Bronchial epithelial cell (primary cell): ENCODE results near the gene RPRD2. TPM values are rescaled to one million over a fixed set of nuclear protein-coding genes. Genes with fewer than 3 reads are reported as not detected.
A peak's percentile ranks its signal among the peaks of the same experiment; 100 is the strongest.

Experiments
- DNase-seq: peaks from one replicate; pipeline ENCODE4 v3.0.0-alpha.2; 2010; ENCODE audit warnings: low read depth
- FAIRE-seq: peaks from 2 replicates; lab custom pipeline; 2011; peaks lifted over from hg19 to GRCh38; lab: Jason Lieb, UNC
- H3K27me3 ChIP-seq: 2 replicates; pipeline ENCODE4 v1.5.1; 2011; ENCODE audit warnings: low read length; ENCODE audit not compliant: control insufficient read depth, insufficient read depth
- H3K36me3 ChIP-seq: 2 replicates; pipeline ENCODE4 v1.5.1; 2011; ENCODE audit warnings: low read length; ENCODE audit not compliant: control insufficient read depth, insufficient read depth
- H3K4me3 ChIP-seq: 2 replicates; pipeline ENCODE4 v1.5.1; 2011; ENCODE audit warnings: mild to moderate bottlenecking, low read depth, low read length, control low read depth
- CTCF ChIP-seq: IDR thresholded peaks from 2 replicates; pipeline ENCODE4 v1.5.1; 2011; ENCODE audit warnings: mild to moderate bottlenecking, moderate library complexity, low read length, control low read depth, inconsistent platforms; ENCODE audit not compliant: insufficient read depth, severe bottlenecking
- total RNA-seq: library from RNA; depleted of rRNA; stranded (reverse); fragments of >200 nt; gene quantifications from 2 replicates; pipeline ENCODE4 v1.2.1, GENCODE V29; 2014

The RPRD2 gene
- total RNA-seq, 1 donor from 2014 or later: 4.5 TPM

- Histone ChIP-seq H3K27me3 (no peaks in the 10 kb centered on the region), H3K4me3 (no peak overlapping the region), H3K36me3 (no peaks in the 10 kb centered on the region)
- FAIRE-seq (no peak), DNase-seq (no peak)
- no peak for TF ChIP-seq CTCF
These were observed 21.8 kb downstream of the RPRD2 start for GRCh38 chr1:150385537-150386445.

GRCh38 chr1:150386592-150386991 lies 22.6 kb downstream of the RPRD2 start:
- FAIRE-seq (no peak), DNase-seq (no peak)
- H3K27me3 ChIP-seq: no peaks in the 10 kb centered on the region
- TF ChIP-seq CTCF: no peak
- no peaks in the 10 kb centered on the region for H3K36me3 ChIP-seq
- H3K4me3 ChIP-seq: no peak overlapping the region

DNA sequence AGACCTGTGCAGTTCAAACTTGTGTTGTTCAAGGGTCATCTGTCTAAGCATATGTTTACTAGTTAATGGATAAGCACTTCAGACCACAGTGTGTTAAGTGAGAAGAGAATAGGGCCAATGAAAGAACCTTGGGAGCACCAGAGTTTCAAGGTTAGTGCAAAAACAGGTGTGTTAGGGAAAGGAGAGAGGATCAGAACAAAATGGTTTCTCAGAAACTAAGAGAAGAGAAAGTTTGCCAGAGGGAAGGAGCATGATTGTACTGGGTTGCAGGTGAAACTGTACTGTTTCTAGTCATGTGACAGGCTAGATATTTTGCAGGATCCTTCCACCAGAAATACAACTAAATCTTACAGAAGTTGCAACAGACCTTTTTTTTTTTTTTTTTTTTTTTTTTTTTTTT lies 23.3 kb downstream of the RPRD2 start:
- DNase-seq (no peak), FAIRE-seq (no peak)
- Histone ChIP-seq H3K36me3 (no peaks in the 10 kb centered on the region), H3K4me3 (no peak overlapping the region), H3K27me3 (no peaks in the 10 kb centered on the region)
- no peak for TF ChIP-seq CTCF

DNA sequence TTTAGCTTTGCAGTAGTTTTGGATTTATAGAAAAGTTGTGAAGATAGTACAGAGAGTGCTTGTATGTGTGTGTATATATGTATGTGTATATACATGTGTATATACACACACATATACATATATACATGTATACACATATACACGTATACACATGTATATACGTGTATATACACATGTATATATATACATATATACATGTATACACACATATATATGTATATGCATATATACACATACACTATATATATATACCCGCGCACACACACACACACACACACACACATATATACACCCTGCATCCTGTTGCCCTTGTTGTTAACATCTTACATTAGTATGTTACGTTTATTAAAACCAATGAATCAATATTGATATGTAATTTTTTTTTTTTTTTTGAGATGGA lies 24.3 kb downstream of the RPRD2 start:
- H3K4me3 ChIP-seq: no peak overlapping the region

GRCh38 chr1:150389650-150390049 lies 25.7 kb downstream of the RPRD2 start:
- no peak for TF ChIP-seq CTCF
- peak; percentile 57 for DNase-seq
- Histone ChIP-seq H3K4me3 (no peak overlapping the region), H3K36me3 (no peaks in the 10 kb centered on the region), H3K27me3 (no peaks in the 10 kb centered on the region)
- FAIRE-seq: no peak

More for the DNA sequence above, 24.3 kb downstream of the RPRD2 start:
- DNase-seq (no peak), FAIRE-seq (no peak)
- TF ChIP-seq CTCF: no peak
- Histone ChIP-seq H3K36me3 (no peaks in the 10 kb centered on the region), H3K27me3 (no peaks in the 10 kb centered on the region)
